ENCODE measurements around the gene FFAR3. TPM values are rescaled to one million over a fixed set of nuclear protein-coding genes. Genes with fewer than 3 reads are reported as not detected.

FFAR3 gene
- total RNA-seq, 1 experiment from 2014 or later: not detected

Other genes starting within 250 kb of the FFAR3 start
- gene FXYD3, start 242.6 kb upstream of the FFAR3 start, total RNA-seq (2014; rRNA removed; shearing (Covaris generic); ENCODE audit: low replicate concordance): not detected in 2 replicates
- 0.22 TPM in 1 of 2 replicates, not detected in the other for gene LGI4, start 223.4 kb upstream of the FFAR3 start, total RNA-seq (2014; rRNA removed; shearing (Covaris generic); ENCODE audit: low replicate concordance)
- gene FXYD1, start 219.6 kb upstream of the FFAR3 start, total RNA-seq (2014; rRNA removed; shearing (Covaris generic); ENCODE audit: low replicate concordance): not detected in 2 replicates
- not detected in 2 replicates for gene FXYD7, start 215.2 kb upstream of the FFAR3 start, total RNA-seq (2014; rRNA removed; shearing (Covaris generic); ENCODE audit: low replicate concordance)
- gene FXYD5, start 203.7 kb upstream of the FFAR3 start, total RNA-seq (2014; rRNA removed; shearing (Covaris generic); ENCODE audit: low replicate concordance): 89.3 and 134 TPM in 2 replicates
- gene FAM187B, start 129.7 kb upstream of the FFAR3 start, total RNA-seq (2014; rRNA removed; shearing (Covaris generic); ENCODE audit: low replicate concordance): not detected in 2 replicates
- gene LSR, start 109.5 kb upstream of the FFAR3 start, total RNA-seq (2014; rRNA removed; shearing (Covaris generic); ENCODE audit: low replicate concordance): 0.63 and 1.2 TPM in 2 replicates
- 97.9 and 224 TPM in 2 replicates for gene USF2, start 89.5 kb upstream of the FFAR3 start, total RNA-seq (2014; rRNA removed; shearing (Covaris generic); ENCODE audit: low replicate concordance)
- 0.45 TPM in 1 of 2 replicates, not detected in the other for gene HAMP, start 75.9 kb upstream of the FFAR3 start, total RNA-seq (2014; rRNA removed; shearing (Covaris generic); ENCODE audit: low replicate concordance)
- gene MAG, start 66.3 kb upstream of the FFAR3 start, total RNA-seq (2014; rRNA removed; shearing (Covaris generic); ENCODE audit: low replicate concordance): 0.36 TPM in 1 of 2 replicates, not detected in the other
- gene CD22, start 29.3 kb upstream of the FFAR3 start, total RNA-seq (2014; rRNA removed; shearing (Covaris generic); ENCODE audit: low replicate concordance): 454 and 602 TPM in 2 replicates
- 0.34 and 2.0 TPM in 2 replicates for gene FFAR1, start 10.6 kb upstream of the FFAR3 start, total RNA-seq (2014; rRNA removed; shearing (Covaris generic); ENCODE audit: low replicate concordance)
- not detected in 2 replicates for gene GPR42, start 12.6 kb downstream of the FFAR3 start, total RNA-seq (2014; rRNA removed; shearing (Covaris generic); ENCODE audit: low replicate concordance)
- not detected in 2 replicates for gene FFAR2, start 89.8 kb downstream of the FFAR3 start, total RNA-seq (2014; rRNA removed; shearing (Covaris generic); ENCODE audit: low replicate concordance)
- not detected in 2 replicates for gene KRTDAP, start 132.0 kb downstream of the FFAR3 start, total RNA-seq (2014; rRNA removed; shearing (Covaris generic); ENCODE audit: low replicate concordance)
- gene DMKN, start 155.2 kb downstream of the FFAR3 start, total RNA-seq (2014; rRNA removed; shearing (Covaris generic); ENCODE audit: low replicate concordance): 5.0 and 9.3 TPM in 2 replicates
- gene SBSN, start 169.9 kb downstream of the FFAR3 start, total RNA-seq (2014; rRNA removed; shearing (Covaris generic); ENCODE audit: low replicate concordance): 0.25 TPM in 1 of 2 replicates, not detected in the other
- not detected in 2 replicates for gene GAPDHS, start 175.0 kb downstream of the FFAR3 start, total RNA-seq (2014; rRNA removed; shearing (Covaris generic); ENCODE audit: low replicate concordance)
- gene TMEM147, start 187.2 kb downstream of the FFAR3 start, total RNA-seq (2014; rRNA removed; shearing (Covaris generic); ENCODE audit: low replicate concordance): 125 and 126 TPM in 2 replicates
- gene ATP4A, start 205.2 kb downstream of the FFAR3 start, total RNA-seq (2014; rRNA removed; shearing (Covaris generic); ENCODE audit: low replicate concordance): 0.37 and 0.40 TPM in 2 replicates
- gene PMIS2, start 227.7 kb downstream of the FFAR3 start, total RNA-seq (2014; rRNA removed; shearing (Covaris generic); ENCODE audit: low replicate concordance): not detected in 2 replicates

Measured in Karpas-422 (cell line).